ENCODE results near the gene ALDH1L2. TPM values are rescaled to one million over a fixed set of nuclear protein-coding genes. Genes with fewer than 3 reads are reported as not detected.

The ALDH1L2 gene
- polyA plus RNA-seq, 2 of the 4 experiments (the other 2 are of a cell fraction) = 2.4 to 28.1 TPM

DNA sequence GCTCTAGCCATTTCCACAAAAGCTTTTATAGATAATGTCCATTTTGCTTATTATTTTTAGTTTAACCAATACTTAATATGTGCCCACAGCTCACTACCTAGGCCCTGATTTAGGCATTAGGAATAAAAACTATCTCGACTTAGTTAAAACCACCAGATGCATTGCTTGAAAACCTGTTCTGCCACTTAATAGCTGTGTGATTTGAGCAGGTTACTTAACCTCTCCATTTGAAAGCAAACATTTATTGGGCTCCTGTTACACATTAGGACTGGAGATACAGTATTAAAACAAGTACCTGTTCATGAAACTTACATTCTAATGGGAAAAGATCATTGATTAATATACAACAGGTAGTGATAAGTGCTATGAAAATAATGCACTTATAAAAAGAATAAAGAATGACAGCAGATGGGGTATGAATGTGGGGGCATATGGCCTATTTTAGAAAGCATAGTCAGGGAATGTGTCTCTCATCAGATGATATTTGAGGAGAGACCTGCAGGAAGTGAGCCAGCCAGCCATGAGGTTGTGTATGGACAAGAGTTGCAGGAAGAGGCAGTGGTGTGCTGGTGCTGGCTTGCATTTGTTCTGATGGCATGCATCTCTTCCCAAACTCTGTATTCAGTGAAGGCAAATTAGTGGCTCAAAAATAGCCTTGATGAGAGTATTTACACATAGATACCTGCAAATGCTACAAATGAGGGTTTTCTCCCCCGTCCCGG is 63.9 kb downstream of the ALDH1L2 start (continued):
- TF ChIP-seq FOXS1 (CRISPR knock-in tag; IDR thresholded peaks at IDR 0.05) = no peak
- no peak for TF ChIP-seq ZFP36 (IDR thresholded peaks at IDR 0.05; ENCODE audit: borderline replicate concordance, partially characterized antibody)
- no peak for TF ChIP-seq CBX8 (IDR thresholded peaks at IDR 0.05)
- TF ChIP-seq, protein P1, sequence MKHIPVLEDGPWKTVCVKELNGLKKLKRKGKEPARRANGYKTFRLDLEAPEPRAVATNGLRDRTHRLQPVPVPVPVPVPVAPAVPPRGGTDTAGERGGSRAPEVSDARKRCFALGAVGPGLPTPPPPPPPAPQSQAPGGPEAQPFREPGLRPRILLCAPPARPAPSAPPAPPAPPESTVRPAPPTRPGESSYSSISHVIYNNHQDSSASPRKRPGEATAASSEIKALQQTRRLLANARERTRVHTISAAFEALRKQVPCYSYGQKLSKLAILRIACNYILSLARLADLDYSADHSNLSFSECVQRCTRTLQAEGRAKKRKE (CRISPR knock-in tag; IDR thresholded peaks at IDR 0.05; ENCODE audit: low read depth) = no peak
- TF ChIP-seq HOXB5 (CRISPR knock-in tag; IDR thresholded peaks at IDR 0.05) = no peak
- TF ChIP-seq MAZ (IDR thresholded peaks at IDR 0.05; ENCODE audit: borderline replicate concordance, low read depth, low read length) = no peak
- TF ChIP-seq, protein P2, sequence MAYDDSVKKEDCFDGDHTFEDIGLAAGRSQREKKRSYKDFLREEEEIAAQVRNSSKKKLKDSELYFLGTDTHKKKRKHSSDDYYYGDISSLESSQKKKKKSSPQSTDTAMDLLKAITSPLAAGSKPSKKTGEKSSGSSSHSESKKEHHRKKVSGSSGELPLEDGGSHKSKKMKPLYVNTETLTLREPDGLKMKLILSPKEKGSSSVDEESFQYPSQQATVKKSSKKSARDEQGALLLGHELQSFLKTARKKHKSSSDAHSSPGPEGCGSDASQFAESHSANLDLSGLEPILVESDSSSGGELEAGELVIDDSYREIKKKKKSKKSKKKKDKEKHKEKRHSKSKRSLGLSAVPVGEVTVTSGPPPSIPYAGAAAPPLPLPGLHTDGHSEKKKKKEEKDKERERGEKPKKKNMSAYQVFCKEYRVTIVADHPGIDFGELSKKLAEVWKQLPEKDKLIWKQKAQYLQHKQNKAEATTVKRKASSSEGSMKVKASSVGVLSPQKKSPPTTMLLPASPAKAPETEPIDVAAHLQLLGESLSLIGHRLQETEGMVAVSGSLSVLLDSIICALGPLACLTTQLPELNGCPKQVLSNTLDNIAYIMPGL (CRISPR knock-in tag; IDR thresholded peaks at IDR 0.05; ENCODE audit: borderline replicate concordance) = no peak

DNA sequence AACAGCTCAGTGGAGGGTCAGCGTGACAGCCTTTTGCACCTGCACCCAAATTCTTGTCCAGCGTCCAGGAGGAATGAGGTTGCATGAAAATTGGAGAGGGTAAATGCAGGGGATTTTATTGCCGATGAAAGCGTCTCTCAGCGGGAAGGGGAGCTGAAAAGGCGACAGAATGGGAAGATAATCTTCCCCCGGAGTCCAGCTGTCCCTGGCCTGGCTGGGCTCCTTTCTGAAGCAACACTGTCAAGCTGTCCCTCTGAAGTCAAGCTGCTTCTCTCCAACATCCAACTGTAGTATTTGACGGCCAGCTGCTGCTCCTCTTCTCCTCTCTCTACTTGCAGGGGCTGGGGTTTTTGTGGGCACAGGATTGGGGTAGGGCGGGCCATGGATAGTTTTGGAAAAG is 65.5 kb downstream of the ALDH1L2 start:
- H3K27ac ChIP-seq = no peak overlapping the region
- TF ChIP-seq, protein P3, sequence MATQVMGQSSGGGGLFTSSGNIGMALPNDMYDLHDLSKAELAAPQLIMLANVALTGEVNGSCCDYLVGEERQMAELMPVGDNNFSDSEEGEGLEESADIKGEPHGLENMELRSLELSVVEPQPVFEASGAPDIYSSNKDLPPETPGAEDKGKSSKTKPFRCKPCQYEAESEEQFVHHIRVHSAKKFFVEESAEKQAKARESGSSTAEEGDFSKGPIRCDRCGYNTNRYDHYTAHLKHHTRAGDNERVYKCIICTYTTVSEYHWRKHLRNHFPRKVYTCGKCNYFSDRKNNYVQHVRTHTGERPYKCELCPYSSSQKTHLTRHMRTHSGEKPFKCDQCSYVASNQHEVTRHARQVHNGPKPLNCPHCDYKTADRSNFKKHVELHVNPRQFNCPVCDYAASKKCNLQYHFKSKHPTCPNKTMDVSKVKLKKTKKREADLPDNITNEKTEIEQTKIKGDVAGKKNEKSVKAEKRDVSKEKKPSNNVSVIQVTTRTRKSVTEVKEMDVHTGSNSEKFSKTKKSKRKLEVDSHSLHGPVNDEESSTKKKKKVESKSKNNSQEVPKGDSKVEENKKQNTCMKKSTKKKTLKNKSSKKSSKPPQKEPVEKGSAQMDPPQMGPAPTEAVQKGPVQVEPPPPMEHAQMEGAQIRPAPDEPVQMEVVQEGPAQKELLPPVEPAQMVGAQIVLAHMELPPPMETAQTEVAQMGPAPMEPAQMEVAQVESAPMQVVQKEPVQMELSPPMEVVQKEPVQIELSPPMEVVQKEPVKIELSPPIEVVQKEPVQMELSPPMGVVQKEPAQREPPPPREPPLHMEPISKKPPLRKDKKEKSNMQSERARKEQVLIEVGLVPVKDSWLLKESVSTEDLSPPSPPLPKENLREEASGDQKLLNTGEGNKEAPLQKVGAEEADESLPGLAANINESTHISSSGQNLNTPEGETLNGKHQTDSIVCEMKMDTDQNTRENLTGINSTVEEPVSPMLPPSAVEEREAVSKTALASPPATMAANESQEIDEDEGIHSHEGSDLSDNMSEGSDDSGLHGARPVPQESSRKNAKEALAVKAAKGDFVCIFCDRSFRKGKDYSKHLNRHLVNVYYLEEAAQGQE (IDR thresholded peaks at IDR 0.05) = no peak
- TF ChIP-seq PHF8 (IDR thresholded peaks at IDR 0.05; ENCODE audit: borderline replicate concordance, low read depth) (no peak), TFCP2L1 (CRISPR knock-in tag; IDR thresholded peaks at IDR 0.05) (no peak), JUN (IDR thresholded peaks at IDR 0.05) (no peak), NFE2L2 (conservative IDR thresholded peaks at IDR 0.05; ENCODE audit: low read length) (no peak), HOXB13 (CRISPR knock-in tag; IDR thresholded peaks at IDR 0.05; ENCODE audit: low read depth) (no peak), RARB (CRISPR knock-in tag; IDR thresholded peaks at IDR 0.05) (no peak), ZSCAN20 (CRISPR knock-in tag; IDR thresholded peaks at IDR 0.05) (no peak), MYC (IDR thresholded peaks at IDR 0.05; ENCODE audit: borderline replicate concordance, low read length) (no peak), POLR2A (IDR thresholded peaks at IDR 0.05; ENCODE audit: low read length) (no peak), HEYL (CRISPR knock-in tag; IDR thresholded peaks at IDR 0.05) (no peak), BHLHE40 (IDR thresholded peaks at IDR 0.05; ENCODE audit: low read depth, low read length) (no peak), KDM1A (IDR thresholded peaks at IDR 0.05; ENCODE audit: low read depth) (no peak)
- TF ChIP-seq, protein P1 (CRISPR knock-in tag; IDR thresholded peaks at IDR 0.05; ENCODE audit: low read depth) = no peak
- TF ChIP-seq, protein P4, sequence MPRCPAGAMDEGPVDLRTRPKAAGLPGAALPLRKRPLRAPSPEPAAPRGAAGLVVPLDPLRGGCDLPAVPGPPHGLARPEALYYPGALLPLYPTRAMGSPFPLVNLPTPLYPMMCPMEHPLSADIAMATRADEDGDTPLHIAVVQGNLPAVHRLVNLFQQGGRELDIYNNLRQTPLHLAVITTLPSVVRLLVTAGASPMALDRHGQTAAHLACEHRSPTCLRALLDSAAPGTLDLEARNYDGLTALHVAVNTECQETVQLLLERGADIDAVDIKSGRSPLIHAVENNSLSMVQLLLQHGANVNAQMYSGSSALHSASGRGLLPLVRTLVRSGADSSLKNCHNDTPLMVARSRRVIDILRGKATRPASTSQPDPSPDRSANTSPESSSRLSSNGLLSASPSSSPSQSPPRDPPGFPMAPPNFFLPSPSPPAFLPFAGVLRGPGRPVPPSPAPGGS (IDR thresholded peaks at IDR 0.05) = no peak
- 96% methylated on average over 9 of the region's 9 CpGs for WGBS (ENCODE audit: missing lambda C conversion rate)
- no peak overlapping the region for H3K4me2 ChIP-seq
- H3K4me3 ChIP-seq = no peak overlapping the region
- ChIA-PET POLR2A (no interaction called here), CTCF (no interaction called here)
- H3K4me1 ChIP-seq = no peaks in the 10 kb centered on the region
- DNase-seq (ENCODE audit: low read depth in 1 of 2, low spot score in 1 of 2) (no peak), FAIRE-seq (no peak), ATAC-seq (no peak)
- H3K9me3 ChIP-seq = no peaks in the 10 kb centered on the region
